ENCODE data around the gene C19orf81. TPM values are rescaled to one million over a fixed set of nuclear protein-coding genes. Genes with fewer than 3 reads are reported as not detected.
"Not testable (repeated sequence)": the region's sequence is repeated elsewhere in the genome, so short reads cannot be mapped to it uniquely, and the experiment has no call there.

C19orf81 gene
- total RNA-seq, 4 donors from 2014 or later = not detected

- Histone ChIP-seq H3K27me3 (no peaks in the 10 kb centered on the region), H3K36me3 (no peaks in the 10 kb centered on the region), H3K9me3 (no peaks in the 10 kb centered on the region), H3K27ac (no peak overlapping the region), H3K4me1 (no peaks in the 10 kb centered on the region), H3K4me3 (no peak overlapping the region)
- DNase-seq = no peak
- TF ChIP-seq POLR2A (IDR thresholded peaks at IDR 0.05) (no peak), CTCF (IDR thresholded peaks at IDR 0.05) (no peak)
Observed at GRCh38 chr19:50607388-50607787, 41.9 kb upstream of the C19orf81 start.

GRCh38 chr19:50607874-50608785, 41.1 kb upstream of the C19orf81 start:
- H3K9me3 ChIP-seq = no peaks in the 10 kb centered on the region

GRCh38 chr19:50612504-50613404, 36.5 kb upstream of the C19orf81 start:
- DNase-seq, H3K27me3 ChIP-seq: not testable (repeated sequence)

More at GRCh38 chr19:50607874-50608785, 41.1 kb upstream of the C19orf81 start:
- no peaks in the 10 kb centered on the region for H3K36me3 ChIP-seq
- TF ChIP-seq POLR2A (IDR thresholded peaks at IDR 0.05) = no peak
- peak in 1 of 6 experiments; percentile 7 for TF ChIP-seq CTCF (IDR thresholded peaks at IDR 0.05)
- peak; percentile 47 to 71 (median 60) for DNase-seq
- no peaks in the 10 kb centered on the region for H3K4me1 ChIP-seq
- H3K4me3 ChIP-seq = no peak overlapping the region
- no peaks in the 10 kb centered on the region for H3K27me3 ChIP-seq
- H3K27ac ChIP-seq = no peak overlapping the region

GRCh38 chr19:50618379-50618778, 30.9 kb upstream of the C19orf81 start:
- H3K4me3 ChIP-seq, DNase-seq, H3K9me3 ChIP-seq, H3K27me3 ChIP-seq, H3K36me3 ChIP-seq, H3K27ac ChIP-seq, H3K4me1 ChIP-seq: not testable (repeated sequence)

More at GRCh38 chr19:50612504-50613404, 36.5 kb upstream of the C19orf81 start:
- H3K27ac ChIP-seq, H3K4me1 ChIP-seq, H3K36me3 ChIP-seq, H3K4me3 ChIP-seq, H3K9me3 ChIP-seq: not testable (repeated sequence)

- not testable (repeated sequence) for H3K36me3 ChIP-seq, H3K27me3 ChIP-seq, H3K9me3 ChIP-seq, H3K4me3 ChIP-seq, H3K27ac ChIP-seq, DNase-seq, H3K4me1 ChIP-seq
Observed at GRCh38 chr19:50619184-50619583, 30.1 kb upstream of the C19orf81 start.

GRCh38 chr19:50620394-50620906, 28.8 kb upstream of the C19orf81 start:
- not testable (repeated sequence) for H3K27ac ChIP-seq, H3K4me3 ChIP-seq, H3K4me1 ChIP-seq, H3K27me3 ChIP-seq, H3K36me3 ChIP-seq, H3K9me3 ChIP-seq, DNase-seq

GRCh38 chr19:50624949-50625600, 24.2 kb upstream of the C19orf81 start:
- Histone ChIP-seq H3K4me3 (no peak overlapping the region), H3K36me3 (no peaks in the 10 kb centered on the region), H3K9me3 (no peaks in the 10 kb centered on the region), H3K27ac (no peak overlapping the region), H3K4me1 (no peaks in the 10 kb centered on the region), H3K27me3 (no peaks in the 10 kb centered on the region)
- DNase-seq = no peak
- TF ChIP-seq CTCF (IDR thresholded peaks at IDR 0.05) = no peak

Data from Peyer's patch (tissue), 4 donors.